ENCODE data around the gene BHLHA15. TPM values are rescaled to one million over a fixed set of nuclear protein-coding genes. Genes with fewer than 3 reads are reported as not detected.
A peak's percentile ranks its signal among the peaks of the same experiment; 100 is the strongest.

Gene BHLHA15
- polyA plus RNA-seq, 1 of the 3 experiments (the other 2 are of a cell fraction) = 0.10 TPM

DNA sequence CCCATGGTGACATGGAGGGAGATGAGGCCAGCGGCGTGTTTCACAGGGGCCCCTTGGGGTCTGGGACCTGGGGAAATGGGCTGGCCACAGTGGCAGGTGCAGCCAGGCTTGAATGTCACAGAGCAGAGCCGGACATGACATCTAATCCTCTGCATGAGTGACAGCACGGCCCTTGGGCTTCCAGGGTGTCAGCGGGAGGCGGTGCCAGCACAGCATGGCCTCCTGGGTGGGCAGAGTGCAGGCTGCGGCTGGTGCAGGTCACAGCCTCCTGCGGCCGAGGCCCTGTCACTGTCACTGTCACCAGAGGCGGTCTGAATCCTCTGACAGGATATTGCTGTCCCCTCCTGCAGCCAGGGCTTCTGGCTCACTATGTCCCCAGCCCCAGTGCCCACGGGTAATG lies 18.2 kb downstream of the BHLHA15 start:
- WGBS (ENCODE audit: low lambda C conversion rate) = 93% methylated on average over 7 of the region's 11 CpGs
- ChIA-PET CTCF (no interaction called here), POLR2A (no interaction called here)
- peaks cover 4% of the 10 kb centered on the region for H3F3A ChIP-seq (replicated peaks; ENCODE audit: insufficient read depth)
- H3K4me2 ChIP-seq = no peak overlapping the region
- no peaks in the 10 kb centered on the region for H3K79me2 ChIP-seq (ENCODE audit: insufficient read depth)
- peaks cover 0 to 2% of the 10 kb centered on the region in 2 experiments; a peak in 1 of 4 replicates for H3K4me1 ChIP-seq (ENCODE audit: control insufficient read depth in 1 of 2, insufficient read depth in 2 of 2, low read depth in 1 of 2, low read length in 1 of 2)
- H3K4me3 ChIP-seq (ENCODE audit: low read depth in 2 of 2, low read length in 1 of 2) = no peak overlapping the region
- TF ChIP-seq, protein P1, sequence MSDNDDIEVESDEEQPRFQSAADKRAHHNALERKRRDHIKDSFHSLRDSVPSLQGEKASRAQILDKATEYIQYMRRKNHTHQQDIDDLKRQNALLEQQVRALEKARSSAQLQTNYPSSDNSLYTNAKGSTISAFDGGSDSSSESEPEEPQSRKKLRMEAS (IDR thresholded peaks at IDR 0.05; ENCODE audit: low read depth) = no peak
- TF ChIP-seq YY1 (IDR thresholded peaks at IDR 0.05; ENCODE audit: low read depth) = no peak
- TF ChIP-seq GABPA (IDR thresholded peaks at IDR 0.05; ENCODE audit: low read depth) = no peak
- TF ChIP-seq FOXJ3 (CRISPR knock-in tag; IDR thresholded peaks at IDR 0.05) = no peak
- TF ChIP-seq TEAD4 (IDR thresholded peaks at IDR 0.05; ENCODE audit: borderline replicate concordance, insufficient read depth) = no peak
- no peak for TF ChIP-seq GATA2 (CRISPR knock-in tag; IDR thresholded peaks at IDR 0.05)
- no peak for TF ChIP-seq ELF1 (IDR thresholded peaks at IDR 0.05)
- TF ChIP-seq RFX5 (IDR thresholded peaks at IDR 0.05; ENCODE audit: low read length) = no peak
- TF ChIP-seq, protein P2, sequence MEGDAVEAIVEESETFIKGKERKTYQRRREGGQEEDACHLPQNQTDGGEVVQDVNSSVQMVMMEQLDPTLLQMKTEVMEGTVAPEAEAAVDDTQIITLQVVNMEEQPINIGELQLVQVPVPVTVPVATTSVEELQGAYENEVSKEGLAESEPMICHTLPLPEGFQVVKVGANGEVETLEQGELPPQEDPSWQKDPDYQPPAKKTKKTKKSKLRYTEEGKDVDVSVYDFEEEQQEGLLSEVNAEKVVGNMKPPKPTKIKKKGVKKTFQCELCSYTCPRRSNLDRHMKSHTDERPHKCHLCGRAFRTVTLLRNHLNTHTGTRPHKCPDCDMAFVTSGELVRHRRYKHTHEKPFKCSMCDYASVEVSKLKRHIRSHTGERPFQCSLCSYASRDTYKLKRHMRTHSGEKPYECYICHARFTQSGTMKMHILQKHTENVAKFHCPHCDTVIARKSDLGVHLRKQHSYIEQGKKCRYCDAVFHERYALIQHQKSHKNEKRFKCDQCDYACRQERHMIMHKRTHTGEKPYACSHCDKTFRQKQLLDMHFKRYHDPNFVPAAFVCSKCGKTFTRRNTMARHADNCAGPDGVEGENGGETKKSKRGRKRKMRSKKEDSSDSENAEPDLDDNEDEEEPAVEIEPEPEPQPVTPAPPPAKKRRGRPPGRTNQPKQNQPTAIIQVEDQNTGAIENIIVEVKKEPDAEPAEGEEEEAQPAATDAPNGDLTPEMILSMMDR (IDR thresholded peaks at IDR 0.05) = no peak
- TF ChIP-seq, protein P3, sequence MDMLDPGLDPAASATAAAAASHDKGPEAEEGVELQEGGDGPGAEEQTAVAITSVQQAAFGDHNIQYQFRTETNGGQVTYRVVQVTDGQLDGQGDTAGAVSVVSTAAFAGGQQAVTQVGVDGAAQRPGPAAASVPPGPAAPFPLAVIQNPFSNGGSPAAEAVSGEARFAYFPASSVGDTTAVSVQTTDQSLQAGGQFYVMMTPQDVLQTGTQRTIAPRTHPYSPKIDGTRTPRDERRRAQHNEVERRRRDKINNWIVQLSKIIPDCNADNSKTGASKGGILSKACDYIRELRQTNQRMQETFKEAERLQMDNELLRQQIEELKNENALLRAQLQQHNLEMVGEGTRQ (IDR thresholded peaks at IDR 0.05; ENCODE audit: borderline replicate concordance, low read depth, low read length) = no peak
- peaks cover 0 to 7% of the 10 kb centered on the region in 2 experiments for H3K36me3 ChIP-seq (replicated peaks in 1 of 2; ENCODE audit: control insufficient read depth in 1 of 2, insufficient read depth in 2 of 2, low read length in 1 of 2)
- no peak overlapping the region for H2AFZ ChIP-seq (ENCODE audit: low read depth)
- no peak overlapping the region for H3K27ac ChIP-seq (ENCODE audit: low read depth in 2 of 2, low read length in 1 of 2)
- no peaks in the 10 kb centered on the region for H3K27me3 ChIP-seq (ENCODE audit: insufficient read depth)
- no peaks in the 10 kb centered on the region for H4K20me1 ChIP-seq (ENCODE audit: insufficient read depth)
- H3K9me2 ChIP-seq = no peaks in the 10 kb centered on the region
- no peaks in the 10 kb centered on the region for H3K9me3 ChIP-seq
- DNase-seq = no peak
- H3K9ac ChIP-seq = no peak overlapping the region

DNA sequence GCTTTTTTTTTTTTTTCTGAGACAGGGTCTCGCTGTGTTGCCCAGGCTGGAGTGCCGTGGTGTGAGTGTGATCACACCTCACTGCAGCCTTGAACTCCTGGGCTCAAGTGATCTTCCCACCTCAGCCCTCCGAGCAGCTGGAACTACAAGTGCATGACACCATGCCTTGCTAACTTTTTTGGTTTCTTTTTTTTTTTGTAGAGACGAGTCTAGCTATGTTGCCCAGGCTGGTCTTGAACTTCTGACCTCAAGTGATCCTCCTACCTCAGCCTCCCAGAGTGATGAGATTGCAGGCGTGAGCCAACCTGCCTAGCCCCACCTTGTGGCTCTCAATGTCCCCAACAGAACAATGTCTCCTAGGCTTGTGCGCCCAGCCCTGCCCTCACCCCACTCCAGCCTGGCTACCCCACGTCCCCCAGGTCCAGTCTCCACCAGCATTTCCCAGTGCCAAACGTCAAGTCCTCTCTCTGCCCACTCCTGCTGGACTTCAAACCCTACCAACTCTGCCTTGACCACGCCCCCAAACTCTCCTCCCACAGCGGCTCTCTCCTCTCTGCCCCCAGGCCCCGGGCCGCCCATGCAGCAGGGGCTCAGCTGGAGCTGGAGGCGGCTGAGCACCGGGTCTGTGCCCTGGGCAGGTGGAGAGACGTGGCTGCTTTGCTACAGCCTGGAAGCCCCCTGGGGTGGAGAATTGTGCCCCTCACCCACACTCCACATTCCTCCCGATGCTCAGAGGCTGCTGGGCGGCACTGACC lies 18.9 kb downstream of the BHLHA15 start:
- Histone ChIP-seq H3K4me2 (no peak overlapping the region), H4K20me1 (ENCODE audit: insufficient read depth) (no peaks in the 10 kb centered on the region), H3K9me3 (no peaks in the 10 kb centered on the region), H3F3A (replicated peaks; ENCODE audit: insufficient read depth) (peaks cover 4% of the 10 kb centered on the region), H3K79me2 (ENCODE audit: insufficient read depth) (no peaks in the 10 kb centered on the region), H3K4me3 (ENCODE audit: low read depth in 2 of 2, low read length in 1 of 2) (no peak overlapping the region), H3K36me3 (replicated peaks in 1 of 2; ENCODE audit: control insufficient read depth in 1 of 2, insufficient read depth in 2 of 2, low read length in 1 of 2) (peaks cover 0 to 7% of the 10 kb centered on the region in 2 experiments), H3K4me1 (ENCODE audit: control insufficient read depth in 1 of 2, insufficient read depth in 2 of 2, low read depth in 1 of 2, low read length in 1 of 2) (peaks cover 0 to 2% of the 10 kb centered on the region in 2 experiments; a peak in 1 of 4 replicates), H2AFZ (ENCODE audit: low read depth) (no peak overlapping the region), H3K9ac (no peak overlapping the region), H3K27me3 (ENCODE audit: insufficient read depth) (no peaks in the 10 kb centered on the region), H3K27ac (ENCODE audit: low read depth in 2 of 2, low read length in 1 of 2) (no peak overlapping the region), H3K9me2 (no peaks in the 10 kb centered on the region)
- ChIA-PET CTCF (no interaction called here), POLR2A (no interaction called here)
- WGBS (ENCODE audit: low lambda C conversion rate) = 90% methylated on average over 17 of the region's 17 CpGs
- no peak for TF ChIP-seq POLR2AphosphoS5 (IDR thresholded peaks at IDR 0.05; ENCODE audit: low read depth, low read length)
- TF ChIP-seq TEAD4 (IDR thresholded peaks at IDR 0.05; ENCODE audit: borderline replicate concordance, insufficient read depth) = no peak
- TF ChIP-seq SIN3A (IDR thresholded peaks at IDR 0.05; ENCODE audit: borderline replicate concordance, low read depth, low read length) = no peak
- TF ChIP-seq, protein P4, sequence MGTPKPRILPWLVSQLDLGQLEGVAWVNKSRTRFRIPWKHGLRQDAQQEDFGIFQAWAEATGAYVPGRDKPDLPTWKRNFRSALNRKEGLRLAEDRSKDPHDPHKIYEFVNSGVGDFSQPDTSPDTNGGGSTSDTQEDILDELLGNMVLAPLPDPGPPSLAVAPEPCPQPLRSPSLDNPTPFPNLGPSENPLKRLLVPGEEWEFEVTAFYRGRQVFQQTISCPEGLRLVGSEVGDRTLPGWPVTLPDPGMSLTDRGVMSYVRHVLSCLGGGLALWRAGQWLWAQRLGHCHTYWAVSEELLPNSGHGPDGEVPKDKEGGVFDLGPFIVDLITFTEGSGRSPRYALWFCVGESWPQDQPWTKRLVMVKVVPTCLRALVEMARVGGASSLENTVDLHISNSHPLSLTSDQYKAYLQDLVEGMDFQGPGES (IDR thresholded peaks at IDR 0.05; ENCODE audit: low read depth, low read length) = no peak
- TF ChIP-seq NFIC (IDR thresholded peaks at IDR 0.05; ENCODE audit: borderline replicate concordance) = no peak
- no peak for TF ChIP-seq MEF2A (IDR thresholded peaks at IDR 0.05; ENCODE audit: borderline replicate concordance, low read depth)
- TF ChIP-seq GABPA (IDR thresholded peaks at IDR 0.05; ENCODE audit: low read depth) = no peak
- peak; percentile 33 for DNase-seq

Data from SK-N-SH (cell line).